ENCODE data around the gene MRE11. TPM values are rescaled to one million over a fixed set of nuclear protein-coding genes. Genes with fewer than 3 reads are reported as not detected.
"Not testable (repeated sequence)": the region's sequence is repeated elsewhere in the genome, so short reads cannot be mapped to it uniquely, and the experiment has no call there.

Gene MRE11
- total RNA-seq, 1 donor from 2014 or later, result 8.1 TPM

- DNase-seq (ENCODE audit: low read depth), result no peak
- TF ChIP-seq CTCF (IDR thresholded peaks at IDR 0.05; ENCODE audit: insufficient read depth, low read length, poor library complexity, severe bottlenecking), result no peak
- H3K4me3 ChIP-seq (ENCODE audit: low read depth, low read length), result no peak overlapping the region
- H3K27me3 ChIP-seq (ENCODE audit: control insufficient read depth, insufficient read depth, low read length), result no peaks in the 10 kb centered on the region
- H3K36me3 ChIP-seq (ENCODE audit: control insufficient read depth, insufficient read depth, low read length), result no peaks in the 10 kb centered on the region
Observed at GRCh38 chr11:94376841-94377240, 116.8 kb downstream of the MRE11 start.

DNA sequence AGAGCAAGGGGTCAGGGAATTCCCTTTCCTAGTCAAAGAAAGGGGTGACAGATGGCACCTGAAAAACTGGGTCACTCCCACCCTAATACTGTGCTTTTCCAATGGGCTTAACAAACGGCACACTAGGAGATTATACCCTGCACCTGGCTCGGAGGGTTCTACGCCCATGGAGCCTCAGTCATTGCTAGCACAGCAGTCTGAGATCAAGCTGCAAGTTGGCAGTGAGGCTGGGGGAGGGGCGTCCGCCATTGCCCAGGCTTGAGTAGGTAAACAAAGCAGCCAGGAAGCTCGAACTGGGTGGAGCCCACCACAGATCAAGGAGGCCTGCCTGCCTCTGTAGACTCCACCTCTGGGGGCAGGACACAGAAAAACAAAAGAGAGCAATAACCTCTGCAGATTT, 123.1 kb downstream of the MRE11 start:
- not testable (repeated sequence) for H3K4me3 ChIP-seq (ENCODE audit: low read depth, low read length); H3K36me3 ChIP-seq (ENCODE audit: control insufficient read depth, insufficient read depth, low read length); DNase-seq (ENCODE audit: low read depth); H3K27me3 ChIP-seq (ENCODE audit: control insufficient read depth, insufficient read depth, low read length)

Other genes starting within 250 kb of the MRE11 start
- gene IZUMO1R, start 189.3 kb downstream of the MRE11 start, total RNA-seq, result not detected in 2 replicates
- gene GPR83, start 92.4 kb downstream of the MRE11 start, total RNA-seq, result 0.07 TPM in 1 of 2 replicates, not detected in the other
- 7.5 and 16.7 TPM in 2 replicates for gene ANKRD49, start 140 bp upstream of the MRE11 start, total RNA-seq
- not detected in 2 replicates for gene C11orf97, start 18.6 kb upstream of the MRE11 start, total RNA-seq
- 12.3 and 13.4 TPM in 2 replicates for gene FUT4, start 50.1 kb upstream of the MRE11 start, total RNA-seq
- gene PIWIL4, start 73.5 kb upstream of the MRE11 start, total RNA-seq, result 1.8 and 3.7 TPM in 2 replicates